Karpas-422 (cell line): Measurements from ENCODE around the gene MMS19. TPM values are rescaled to one million over a fixed set of nuclear protein-coding genes. Genes with fewer than 3 reads are reported as not detected.

Source experiments
- DNase-seq: peaks from one replicate; pipeline ENCODE4 v3.0.0-alpha.2; 2015
- H2AFZ ChIP-seq: fragments of 200-600 bp; sonication (generic); 2 replicates; pipeline ENCODE4 v1.6.1; 2014; ENCODE audit warnings: antibody characterized with exemption, low read length, mixed read lengths
- H3K27ac ChIP-seq: fragments of 200-600 bp; sonication (generic); 2 replicates; pipeline ENCODE4 v1.5.1; 2014; ENCODE audit warnings: mild to moderate bottlenecking, low read length, moderate library complexity
- H3K27me3 ChIP-seq: fragments of 200-600 bp; sonication (generic); 2 replicates; pipeline ENCODE4 v1.6.1; 2014; ENCODE audit warnings: low read length, mixed read lengths
- H3K36me3 ChIP-seq: fragments of 200-600 bp; sonication (generic); 2 replicates; pipeline ENCODE4 v1.6.1; 2014; ENCODE audit warnings: low read length, mixed read lengths; ENCODE audit not compliant: insufficient read depth
- H3K4me1 ChIP-seq: fragments of 200-600 bp; sonication (generic); 2 replicates; pipeline ENCODE4 v1.6.1; 2014; ENCODE audit warnings: mild to moderate bottlenecking, low read length, mixed read lengths
- H3K4me2 ChIP-seq: fragments of 200-600 bp; sonication (generic); 2 replicates; pipeline ENCODE4 v1.6.1; 2014; ENCODE audit warnings: low read length, low read depth, mild to moderate bottlenecking; ENCODE audit not compliant: poor library complexity, severe bottlenecking
- H3K4me3 ChIP-seq: fragments of 200-600 bp; sonication (generic); 2 replicates; pipeline ENCODE4 v1.5.1; 2014; ENCODE audit warnings: mild to moderate bottlenecking, antibody characterized with exemption, low read length, mixed read lengths
- H3K79me2 ChIP-seq: fragments of 200-600 bp; sonication (generic); 2 replicates; pipeline ENCODE4 v1.6.1; 2014; ENCODE audit warnings: mild to moderate bottlenecking, low read length, mixed read lengths
- H3K9ac ChIP-seq: fragments of 200-600 bp; sonication (generic); 2 replicates; pipeline ENCODE4 v1.6.0; 2014; ENCODE audit warnings: low read length
- H3K9me2 ChIP-seq: fragments of 200-600 bp; sonication (generic), shearing (Covaris generic); replicated peaks from 2 replicates; pipeline ENCODE4 v1.6.0; 2014; ENCODE audit warnings: mild to moderate bottlenecking, low read length, moderate library complexity; ENCODE audit not compliant: insufficient read depth
- H3K9me3 ChIP-seq: fragments of 300-700, 200-600 bp; sonication (generic); 2 replicates; pipeline ENCODE4 v1.6.1; 2014; ENCODE audit warnings: low read length, mixed read lengths
- H4K20me1 ChIP-seq: fragments of 200-600 bp; sonication (generic); 2 replicates; pipeline ENCODE4 v1.6.1; 2014; ENCODE audit warnings: mild to moderate bottlenecking, antibody characterized with exemption, low read length, low read depth; ENCODE audit not compliant: insufficient read depth
- total RNA-seq: library from RNA; depleted of rRNA; stranded (reverse); fragments of >200 nt; shearing (Covaris generic); gene quantifications from 2 replicates; pipeline ENCODE4 v1.2.3, GENCODE V29; 2014; ENCODE audit warnings: low replicate concordance

Gene MMS19
- total RNA-seq, 1 experiment from 2014 or later, result 45.2 TPM

- no peak for DNase-seq
- peaks cover 13% of the 10 kb centered on the region; the same call in 1 of the 2 replicates for H3K36me3 ChIP-seq
- no peaks in the 10 kb centered on the region for H3K4me1 ChIP-seq
- no peaks in the 10 kb centered on the region for H4K20me1 ChIP-seq
- H3K9me3 ChIP-seq, result no peaks in the 10 kb centered on the region
- H3K27me3 ChIP-seq, result no peaks in the 10 kb centered on the region
- no peak overlapping the region for H2AFZ ChIP-seq
- H3K4me2 ChIP-seq, result no peak overlapping the region
- H3K9ac ChIP-seq, result no peak overlapping the region
- no peaks in the 10 kb centered on the region for H3K79me2 ChIP-seq
- H3K27ac ChIP-seq, result no peak overlapping the region
- no peak overlapping the region for H3K4me3 ChIP-seq
- H3K9me2 ChIP-seq, result no peaks in the 10 kb centered on the region
Observed at GRCh38 chr10:97462309-97462708, 35.9 kb downstream of the MMS19 start.

DNA sequence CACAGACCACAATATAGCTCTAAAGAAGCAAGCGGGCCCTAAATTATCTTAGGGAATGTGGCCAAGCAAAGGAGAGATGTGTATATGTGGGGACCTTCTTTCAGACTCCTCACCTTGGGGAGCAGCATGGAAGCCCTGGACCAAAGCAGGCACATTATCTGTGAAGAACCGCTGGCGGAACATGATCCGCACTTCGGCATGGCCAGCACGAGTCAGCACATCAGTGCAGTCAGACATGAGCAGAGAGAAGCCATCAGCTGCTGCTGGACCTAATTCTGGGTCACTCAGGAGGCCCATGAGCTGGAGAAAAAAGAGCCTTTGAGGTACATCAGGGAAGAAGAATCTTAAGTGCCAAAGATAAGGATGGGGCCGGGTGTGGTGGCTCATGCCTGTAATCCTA, 38.3 kb downstream of the MMS19 start:
- Histone ChIP-seq H3K9me2 (no peaks in the 10 kb centered on the region), H2AFZ (no peak overlapping the region), H3K4me1 (no peaks in the 10 kb centered on the region), H3K27me3 (no peaks in the 10 kb centered on the region), H3K4me3 (no peak overlapping the region), H3K9me3 (no peaks in the 10 kb centered on the region), H3K36me3 (peaks cover 13% of the 10 kb centered on the region; the same call in 1 of the 2 replicates), H3K9ac (no peak overlapping the region), H4K20me1 (no peaks in the 10 kb centered on the region), H3K27ac (no peak overlapping the region), H3K79me2 (no peaks in the 10 kb centered on the region), H3K4me2 (no peak overlapping the region)
- no peak for DNase-seq

- Histone ChIP-seq H3K36me3 (peaks cover 13% of the 10 kb centered on the region; the same call in 1 of the 2 replicates), H4K20me1 (no peaks in the 10 kb centered on the region), H3K9ac (no peak overlapping the region), H3K4me1 (no peaks in the 10 kb centered on the region), H2AFZ (no peak overlapping the region), H3K27me3 (no peaks in the 10 kb centered on the region), H3K4me3 (no peak overlapping the region), H3K9me3 (no peaks in the 10 kb centered on the region), H3K27ac (no peak overlapping the region), H3K4me2 (no peak overlapping the region), H3K79me2 (no peaks in the 10 kb centered on the region), H3K9me2 (no peaks in the 10 kb centered on the region)
- DNase-seq, result no peak
Observed at GRCh38 chr10:97459111-97459510, 39.1 kb downstream of the MMS19 start.

DNA sequence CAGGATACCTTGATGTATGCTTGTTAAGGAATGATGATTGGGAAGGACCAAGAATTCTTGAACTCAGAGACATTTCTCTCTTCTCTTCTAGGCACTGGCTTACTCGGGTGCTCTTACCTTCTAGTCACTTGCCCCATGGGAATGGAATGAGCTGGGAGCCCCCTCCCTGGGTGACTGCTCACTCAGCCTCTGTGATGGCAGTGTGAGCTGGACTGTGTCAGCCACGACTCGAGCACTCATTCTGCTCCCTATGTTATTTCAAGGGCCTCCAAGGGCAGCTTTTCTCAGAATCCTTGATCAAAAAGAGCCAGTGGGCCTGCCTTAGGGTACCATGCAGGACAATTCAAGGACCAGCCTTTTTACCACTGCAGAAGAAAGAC, 41.5 kb downstream of the MMS19 start:
- no peaks in the 10 kb centered on the region for H3K9me2 ChIP-seq
- H2AFZ ChIP-seq, result no peak overlapping the region
- no peak overlapping the region for H3K4me2 ChIP-seq
- H4K20me1 ChIP-seq, result no peaks in the 10 kb centered on the region
- no peaks in the 10 kb centered on the region for H3K79me2 ChIP-seq
- no peak for DNase-seq
- H3K9me3 ChIP-seq, result no peaks in the 10 kb centered on the region
- no peaks in the 10 kb centered on the region for H3K27me3 ChIP-seq
- no peak overlapping the region for H3K27ac ChIP-seq
- H3K4me1 ChIP-seq, result no peaks in the 10 kb centered on the region
- H3K36me3 ChIP-seq, result peaks cover 5% of the 10 kb centered on the region; the same call in 1 of the 2 replicates
- H3K4me3 ChIP-seq, result no peak overlapping the region
- no peak overlapping the region for H3K9ac ChIP-seq

- Histone ChIP-seq H3K4me1 (no peaks in the 10 kb centered on the region), H3K9ac (no peak overlapping the region), H2AFZ (no peak overlapping the region), H3K4me2 (no peak overlapping the region), H3K4me3 (no peak overlapping the region), H3K9me2 (no peaks in the 10 kb centered on the region), H3K9me3 (no peaks in the 10 kb centered on the region), H3K27me3 (no peaks in the 10 kb centered on the region), H3K36me3 (peaks cover 5% of the 10 kb centered on the region; the same call in 1 of the 2 replicates), H4K20me1 (no peaks in the 10 kb centered on the region), H3K27ac (no peak overlapping the region), H3K79me2 (no peaks in the 10 kb centered on the region)
- no peak for DNase-seq
Observed at GRCh38 chr10:97456034-97456685, 42.1 kb downstream of the MMS19 start.

DNA sequence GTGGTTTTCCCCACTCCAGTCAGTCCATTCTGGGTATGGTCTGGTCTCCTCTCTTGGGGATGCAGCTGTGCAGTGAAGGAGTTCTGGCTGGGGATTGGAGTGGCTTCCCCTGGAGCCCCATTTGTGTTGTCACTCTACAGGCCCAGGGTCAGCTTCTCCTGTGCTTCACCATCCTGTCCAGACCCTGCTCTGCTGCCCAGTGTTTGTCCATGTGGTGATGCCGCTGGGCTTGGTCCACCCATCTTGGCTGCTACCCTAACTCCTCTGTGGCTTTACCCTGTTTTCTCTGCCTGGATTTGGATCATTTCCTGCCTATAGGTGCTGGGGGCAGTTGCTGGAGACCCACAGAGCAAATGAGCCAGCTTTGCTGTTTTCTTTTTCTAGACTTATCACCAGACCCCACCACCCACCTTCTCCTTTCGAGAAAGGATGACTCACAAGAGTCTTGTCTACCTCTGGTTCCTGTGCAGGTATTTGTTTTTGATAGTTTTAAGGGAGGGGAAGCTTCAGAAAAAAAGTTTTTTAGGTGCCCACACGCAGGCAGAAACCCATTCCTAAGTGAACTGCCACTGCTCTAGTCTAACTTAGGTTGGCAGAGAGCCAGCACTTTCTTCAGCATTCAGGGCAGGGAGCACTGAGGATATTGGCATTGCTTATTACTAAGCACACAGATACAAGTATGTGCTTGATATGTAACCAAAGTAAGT, 43.7 kb downstream of the MMS19 start:
- H4K20me1 ChIP-seq, result no peaks in the 10 kb centered on the region
- no peaks in the 10 kb centered on the region for H3K27me3 ChIP-seq
- H3K4me1 ChIP-seq, result no peaks in the 10 kb centered on the region
- no peaks in the 10 kb centered on the region for H3K9me2 ChIP-seq
- H3K27ac ChIP-seq, result no peak overlapping the region
- H3K9ac ChIP-seq, result no peak overlapping the region
- no peaks in the 10 kb centered on the region for H3K9me3 ChIP-seq
- no peaks in the 10 kb centered on the region for H3K79me2 ChIP-seq
- no peak overlapping the region for H3K4me2 ChIP-seq
- H3K4me3 ChIP-seq, result no peak overlapping the region
- H3K36me3 ChIP-seq, result peaks cover 5% of the 10 kb centered on the region; the same call in 1 of the 2 replicates
- DNase-seq, result no peak
- no peak overlapping the region for H2AFZ ChIP-seq

DNA sequence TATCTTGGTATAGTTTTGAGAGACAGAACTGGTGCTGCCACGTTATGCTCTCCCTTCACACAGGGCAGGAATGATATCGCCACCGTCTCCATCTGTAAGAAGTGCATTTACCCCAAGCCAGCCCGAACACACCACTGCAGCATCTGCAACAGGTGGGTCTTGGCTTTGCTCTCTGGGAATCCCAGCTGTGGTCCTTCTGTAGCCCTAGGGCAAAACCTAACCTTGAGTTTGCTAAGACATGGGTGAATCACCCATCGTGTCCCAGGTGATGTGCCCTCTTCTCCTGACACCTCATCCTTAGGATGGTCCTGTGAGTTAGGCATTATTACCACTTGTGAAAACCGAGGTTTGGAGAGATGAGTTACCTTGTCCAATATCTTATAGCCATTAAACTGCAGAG, 45.9 kb downstream of the MMS19 start:
- Histone ChIP-seq H3K9me3 (no peaks in the 10 kb centered on the region), H3K4me2 (no peak overlapping the region), H3K27me3 (no peaks in the 10 kb centered on the region), H2AFZ (no peak overlapping the region), H3K4me1 (peaks cover 1% of the 10 kb centered on the region), H4K20me1 (no peaks in the 10 kb centered on the region), H3K4me3 (no peak overlapping the region), H3K36me3 (no peaks in the 10 kb centered on the region), H3K9ac (no peak overlapping the region), H3K79me2 (peaks cover 14% of the 10 kb centered on the region), H3K9me2 (no peaks in the 10 kb centered on the region), H3K27ac (no peak overlapping the region)
- DNase-seq, result no peak

- no peaks in the 10 kb centered on the region for H3K27me3 ChIP-seq
- H3K4me2 ChIP-seq, result no peak overlapping the region
- H3K9ac ChIP-seq, result no peak overlapping the region
- H3K9me2 ChIP-seq, result no peaks in the 10 kb centered on the region
- H4K20me1 ChIP-seq, result no peaks in the 10 kb centered on the region
- DNase-seq, result no peak
- peaks cover 9% of the 10 kb centered on the region for H3K4me1 ChIP-seq
- no peak overlapping the region for H2AFZ ChIP-seq
- H3K79me2 ChIP-seq, result peaks cover 22% of the 10 kb centered on the region
- H3K36me3 ChIP-seq, result no peaks in the 10 kb centered on the region
- no peaks in the 10 kb centered on the region for H3K9me3 ChIP-seq
- no peak overlapping the region for H3K27ac ChIP-seq
- no peak overlapping the region for H3K4me3 ChIP-seq
Observed at GRCh38 chr10:97451605-97452004, 46.6 kb downstream of the MMS19 start.
